GM13977 (cell line): ENCODE results near the gene C3.
A peak's percentile ranks its signal among the peaks of the same experiment; 100 is the strongest.
"Not testable (repeated sequence)": the region's sequence is repeated elsewhere in the genome, so short reads cannot be mapped to it uniquely, and the experiment has no call there.

Source experiments
- DNase-seq: peaks from one replicate; pipeline ENCODE4 v3.0.0; 2012; ENCODE audit warnings: low spot score
- CTCF ChIP-seq: IDR thresholded peaks from 2 replicates; pipeline ENCODE4 v1.5.1; 2012; ENCODE audit warnings: mild to moderate bottlenecking, control low read depth; ENCODE audit not compliant: insufficient read depth; ENCODE audit errors: extremely low read depth, missing control alignments
- in situ Hi-C: fragments of 300-500 bp; cut with MboI; formaldehyde crosslinking; loops from one replicate; pipeline ENCODE4 v1.12.0; 2022; ENCODE audit warnings: low sequenced_read_pairs, low pct_unique_long_range_greater_than_20kb, mixed read lengths, inconsistent platforms; ENCODE audit not compliant: unreplicated experiment

Gene C3

GRCh38 chr19:6679139-6679538 lies 41.3 kb downstream of the C3 start:
- TF ChIP-seq CTCF, result no peak
- in situ Hi-C loops, result no loop called here
- DNase-seq, result no peak

GRCh38 chr19:6678690-6679109 lies 41.8 kb downstream of the C3 start:
- DNase-seq, result no peak
- TF ChIP-seq CTCF, result no peak
- in situ Hi-C loops, result no loop called here

- no peak for DNase-seq
- in situ Hi-C loops, result no loop called here
- TF ChIP-seq CTCF, result no peak
These were observed 42.4 kb downstream of the C3 start for GRCh38 chr19:6677883-6678689.

- DNase-seq, result no peak
- in situ Hi-C loops, result no loop called here
- no peak for TF ChIP-seq CTCF
These were observed 43.0 kb downstream of the C3 start for GRCh38 chr19:6677495-6677882.

- in situ Hi-C loops, result no loop called here
- DNase-seq, result no peak
- no peak for TF ChIP-seq CTCF
These were observed 44.2 kb downstream of the C3 start for GRCh38 chr19:6676288-6676687.

- peak; percentile 90 for DNase-seq
These were observed 45.6 kb downstream of the C3 start for GRCh38 chr19:6674868-6675305.

GRCh38 chr19:6674408-6674807 lies 46.0 kb downstream of the C3 start:
- DNase-seq, in situ Hi-C loops: not testable (repeated sequence)

More at GRCh38 chr19:6674868-6675305, 45.6 kb downstream of the C3 start:
- TF ChIP-seq CTCF, result peak; percentile 32
- in situ Hi-C loops, result no loop called here
